Cardiac fibroblast (primary cell): Measurements from ENCODE around the gene TSPAN1.

Experiments used
- DNase-seq, 2 donors: peaks; one replicate each; pipeline versions ENCODE4 v3.0.0 to v3.0.0-alpha.2; 2010; ENCODE audit warnings: low read depth in 2 of 2
- H3K4me3 ChIP-seq, 2 donors: replicated peaks in 1 of 2; 1 replicate in 1 of 2; 2 replicates in 1 of 2; pipeline ENCODE4 v1.5.1; 2011; ENCODE audit warnings: low read depth in 2 of 2, low read length in 2 of 2, mild to moderate bottlenecking in 2 of 2, moderate library complexity in 1 of 2
- TF ChIP-seq, protein P1 (sequence below): IDR thresholded peaks from one replicate; pipeline ENCODE4 v1.5.1; 2011; ENCODE audit warnings: low read depth, mild to moderate bottlenecking, low read length, inconsistent platforms

Gene TSPAN1

DNA sequence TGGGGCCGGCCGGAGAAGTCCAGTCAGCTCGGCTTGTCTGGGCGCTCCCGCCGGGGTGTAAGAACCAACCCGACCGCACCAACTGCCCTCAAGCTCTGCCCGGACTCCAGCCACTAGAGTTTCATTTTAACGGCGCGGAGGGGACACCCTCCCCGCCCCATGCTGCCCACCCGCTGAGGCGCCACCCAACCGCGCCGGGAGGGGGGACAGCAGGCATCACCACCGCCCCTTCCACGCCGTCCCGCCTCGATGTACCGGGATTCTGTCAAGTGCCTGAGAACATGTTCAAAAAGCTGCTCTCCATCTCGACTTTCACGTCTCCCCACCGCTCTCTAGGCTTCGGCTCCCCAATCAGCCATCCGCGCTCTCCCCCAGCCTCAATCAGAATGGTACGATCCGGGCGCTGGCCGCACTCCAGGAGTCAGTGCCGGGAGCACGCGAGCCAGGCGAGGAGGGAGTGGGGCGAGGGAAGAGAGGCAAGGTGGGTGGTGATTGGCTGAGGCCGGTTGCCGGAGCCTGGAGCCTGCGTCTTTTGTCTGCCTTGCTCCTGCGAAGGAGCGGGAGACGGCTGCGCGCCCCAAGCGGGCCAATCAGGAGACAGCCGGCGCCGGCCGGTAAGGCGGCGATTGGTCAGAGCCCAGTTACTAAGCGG lies 42.2 kb upstream of the TSPAN1 start, which contains the start of gene PIK3R3:
PIK3R3 (minus strand) TSS at position 101 of the 652 bp plus-strand sequence. CDS start 677 bp downstream, outside the sequence.
- peak; percentile 99 for DNase-seq
- peak within 1 kb of the TSS; percentile 67 to 72 for H3K4me3 ChIP-seq
- TF ChIP-seq, protein P1, sequence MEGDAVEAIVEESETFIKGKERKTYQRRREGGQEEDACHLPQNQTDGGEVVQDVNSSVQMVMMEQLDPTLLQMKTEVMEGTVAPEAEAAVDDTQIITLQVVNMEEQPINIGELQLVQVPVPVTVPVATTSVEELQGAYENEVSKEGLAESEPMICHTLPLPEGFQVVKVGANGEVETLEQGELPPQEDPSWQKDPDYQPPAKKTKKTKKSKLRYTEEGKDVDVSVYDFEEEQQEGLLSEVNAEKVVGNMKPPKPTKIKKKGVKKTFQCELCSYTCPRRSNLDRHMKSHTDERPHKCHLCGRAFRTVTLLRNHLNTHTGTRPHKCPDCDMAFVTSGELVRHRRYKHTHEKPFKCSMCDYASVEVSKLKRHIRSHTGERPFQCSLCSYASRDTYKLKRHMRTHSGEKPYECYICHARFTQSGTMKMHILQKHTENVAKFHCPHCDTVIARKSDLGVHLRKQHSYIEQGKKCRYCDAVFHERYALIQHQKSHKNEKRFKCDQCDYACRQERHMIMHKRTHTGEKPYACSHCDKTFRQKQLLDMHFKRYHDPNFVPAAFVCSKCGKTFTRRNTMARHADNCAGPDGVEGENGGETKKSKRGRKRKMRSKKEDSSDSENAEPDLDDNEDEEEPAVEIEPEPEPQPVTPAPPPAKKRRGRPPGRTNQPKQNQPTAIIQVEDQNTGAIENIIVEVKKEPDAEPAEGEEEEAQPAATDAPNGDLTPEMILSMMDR = no peak

DNA sequence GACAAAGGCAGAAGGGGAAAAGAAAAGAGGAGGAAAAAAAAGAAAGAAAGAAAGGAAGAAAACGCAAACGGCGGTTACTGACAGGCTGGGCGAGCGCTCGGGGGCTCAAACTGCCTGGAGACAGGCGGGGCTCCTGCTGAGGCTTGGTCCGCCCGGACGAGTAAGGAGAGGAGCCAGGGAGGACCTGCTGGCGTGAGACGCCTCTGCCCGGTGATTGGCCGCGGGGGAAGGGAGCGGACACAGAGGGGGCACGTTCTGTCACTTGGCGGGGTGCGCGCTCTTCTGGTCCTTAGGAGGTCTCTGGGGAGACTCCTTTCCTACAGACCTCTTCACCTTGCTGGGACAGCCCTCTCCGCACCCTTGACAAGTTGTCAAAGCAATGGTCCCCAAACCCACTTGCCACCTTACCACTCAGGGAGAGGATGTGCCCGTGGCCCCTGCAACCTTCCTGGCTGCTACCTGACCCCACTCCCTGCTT lies 41.7 kb upstream of the TSPAN1 start:
- H3K4me3 ChIP-seq = peak overlapping the region; percentile 66 to 72
- DNase-seq = no peak
- TF ChIP-seq, protein P1 = no peak

DNA sequence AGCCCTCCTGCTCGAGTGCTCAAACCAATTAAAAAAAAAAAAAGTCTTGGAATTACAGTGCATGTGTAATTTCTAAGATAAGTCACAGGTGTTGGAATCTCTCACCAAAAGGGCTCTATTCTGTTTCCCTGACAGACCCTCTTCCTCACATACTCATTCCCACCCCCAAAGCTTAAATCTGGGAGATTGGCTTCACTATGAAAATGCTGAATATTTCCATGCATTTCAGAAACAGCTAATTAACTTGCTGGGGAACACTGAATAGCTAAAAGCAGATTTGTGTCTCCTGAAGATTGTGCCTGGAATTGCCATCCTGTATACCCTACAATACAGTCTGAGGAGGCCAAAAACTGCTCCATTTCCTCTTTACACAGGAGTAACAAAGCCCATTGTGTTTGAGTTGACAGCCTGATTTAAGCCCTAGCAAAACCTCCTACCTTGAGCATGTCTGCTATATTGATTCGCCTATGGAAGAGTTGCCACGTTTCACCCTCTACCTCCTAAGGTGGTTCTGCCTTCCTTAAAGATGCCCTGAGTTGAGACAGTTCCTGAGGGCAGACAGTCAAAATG lies 41.0 kb upstream of the TSPAN1 start:
- H3K4me3 ChIP-seq = peak overlapping the region; percentile 66 to 72
- DNase-seq = no peak
- TF ChIP-seq, protein P1 = no peak

DNA sequence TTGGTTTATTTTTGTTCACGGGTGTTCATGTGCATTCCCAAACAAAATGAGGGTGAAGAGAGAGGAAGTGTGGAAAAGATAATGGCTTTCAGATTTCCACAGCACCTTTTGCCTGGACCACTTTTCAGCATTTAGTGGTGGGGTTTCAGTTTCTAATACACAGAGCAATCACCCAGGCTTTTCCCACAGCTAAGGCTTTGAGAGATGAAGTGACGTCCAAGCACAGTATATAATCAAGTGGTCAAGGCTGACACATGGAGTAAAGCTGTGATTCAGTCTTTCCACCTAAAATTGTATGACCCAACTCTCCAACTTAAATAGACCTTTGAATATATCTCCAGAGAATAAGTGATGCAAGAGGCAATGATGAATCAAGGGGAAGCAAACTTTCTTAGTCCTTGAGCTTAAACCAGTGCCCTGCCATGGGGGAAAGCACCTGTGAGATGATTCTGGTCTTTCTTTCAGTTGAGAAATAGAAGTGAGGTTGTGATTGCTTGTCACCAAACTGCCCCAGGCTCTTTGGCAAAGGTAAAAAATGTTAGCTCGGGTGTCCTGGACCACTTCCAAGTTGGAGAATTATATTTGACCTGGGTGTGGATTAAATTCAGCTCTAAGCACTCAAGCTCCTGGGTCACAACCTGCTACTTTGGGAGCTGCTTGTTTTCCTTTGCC lies 40.1 kb upstream of the TSPAN1 start:
- no peak overlapping the region for H3K4me3 ChIP-seq
- TF ChIP-seq, protein P1 = no peak
- DNase-seq = peak; percentile 74 to 98

DNA sequence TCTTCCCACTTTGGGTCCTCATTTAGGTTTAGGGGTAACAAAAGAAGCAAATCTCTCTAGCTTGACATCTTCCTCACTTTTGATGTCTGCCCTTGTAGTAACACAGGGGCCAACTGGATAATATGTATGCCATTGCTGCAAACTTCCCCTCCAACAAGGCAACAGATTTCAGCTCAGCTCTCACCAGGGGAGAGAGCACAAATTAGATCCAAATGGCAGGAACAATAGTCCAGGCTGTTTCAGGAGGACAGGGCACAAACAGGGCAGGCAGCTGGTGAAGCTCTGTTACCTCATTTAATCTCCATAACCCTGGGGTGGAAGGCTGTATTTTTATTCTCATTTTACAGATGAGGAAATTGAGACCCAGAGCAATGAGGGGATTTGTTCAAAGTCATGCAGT lies 38.2 kb upstream of the TSPAN1 start:
- no peak overlapping the region for H3K4me3 ChIP-seq
- TF ChIP-seq, protein P1 = no peak
- no peak for DNase-seq

DNA sequence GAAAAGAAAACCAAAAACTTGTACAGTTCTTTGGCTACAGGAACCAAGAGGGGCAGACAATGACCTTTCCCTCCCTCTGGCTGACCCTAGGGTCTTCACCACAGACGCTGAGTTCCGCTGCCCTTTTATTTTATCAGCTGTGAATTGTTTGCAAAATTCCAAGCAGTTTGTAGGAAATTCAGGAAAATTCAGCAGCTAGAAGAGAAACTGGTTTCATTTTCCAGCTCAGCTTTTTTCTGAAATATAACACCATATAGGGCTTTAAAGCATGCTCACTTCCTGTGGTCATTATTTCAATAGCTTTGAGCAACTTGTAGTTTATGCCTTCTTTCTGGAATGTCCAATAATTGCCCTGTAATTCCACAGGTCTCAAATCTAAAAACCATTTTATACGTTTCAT lies 37.0 kb upstream of the TSPAN1 start:
- DNase-seq = peak; percentile 47 to 54
- TF ChIP-seq, protein P1 = no peak
- peak overlapping the region in 1 of 2 donors; percentile 11 for H3K4me3 ChIP-seq
